Measurements from ENCODE around the gene RNASEH1. TPM values are rescaled to one million over a fixed set of nuclear protein-coding genes. Genes with fewer than 3 reads are reported as not detected.

Gene RNASEH1
- total and polyA plus RNA-seq, 2 experiments from 2014 or later, result 33.2 to 40.7 TPM

DNA sequence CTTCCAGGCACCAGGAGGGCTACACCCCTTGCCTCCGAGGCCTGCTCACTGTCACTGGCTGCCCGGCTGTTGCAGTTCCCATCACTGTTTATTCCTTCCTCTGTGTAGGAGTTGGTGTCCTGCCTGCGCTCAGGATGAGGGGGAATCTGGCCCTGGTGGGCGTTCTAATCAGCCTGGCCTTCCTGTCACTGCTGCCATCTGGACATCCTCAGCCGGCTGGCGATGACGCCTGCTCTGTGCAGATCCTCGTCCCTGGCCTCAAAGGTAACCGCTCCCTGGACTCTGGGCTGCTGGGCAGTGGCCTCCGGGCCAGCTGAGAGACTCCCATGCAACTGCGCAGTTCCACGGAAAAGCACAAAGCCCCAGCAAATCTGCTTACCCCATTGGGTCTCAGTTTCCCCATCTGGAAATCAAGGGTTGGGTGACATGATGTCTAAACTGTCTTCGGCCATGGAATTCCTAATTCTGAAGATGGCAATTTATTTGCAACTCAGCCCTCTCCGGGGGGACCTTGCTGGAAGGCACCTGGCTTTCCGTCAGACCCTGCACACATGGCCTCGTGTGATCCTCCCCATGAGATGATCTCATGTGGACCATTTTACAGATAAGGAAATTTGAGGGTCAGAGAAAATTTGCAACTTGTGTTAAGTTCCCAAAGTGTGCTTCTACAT, 46.2 kb upstream of the RNASEH1 start:
- H3K27me3 Mint-ChIP-seq (ENCODE audit: insufficient read depth, low read depth, poor library complexity), result peaks cover 13% of the 10 kb centered on the region
- TF ChIP-seq ZNF114 (CRISPR knock-in tag; IDR thresholded peaks at IDR 0.05) (no peak), CREB1 (CRISPR knock-in tag; IDR thresholded peaks at IDR 0.05; ENCODE audit: low read depth) (no peak), EZH2 (IDR thresholded peaks at IDR 0.05; ENCODE audit: low read depth, unreplicated experiment) (no peak), NANOG (IDR thresholded peaks at IDR 0.05; ENCODE audit: borderline replicate concordance) (no peak), EZH2phosphoT487 (IDR thresholded peaks at IDR 0.05; ENCODE audit: unreplicated experiment) (no peak), STAT1 (IDR thresholded peaks at IDR 0.05; ENCODE audit: unreplicated experiment) (no peak), ZNF331 (CRISPR knock-in tag; IDR thresholded peaks at IDR 0.05; ENCODE audit: low read depth) (no peak), POLR2AphosphoS5 (IDR thresholded peaks at IDR 0.05; ENCODE audit: low read depth) (no peak), JUNB (IDR thresholded peaks at IDR 0.05; ENCODE audit: unreplicated experiment) (no peak)
- TF ChIP-seq, protein P1, sequence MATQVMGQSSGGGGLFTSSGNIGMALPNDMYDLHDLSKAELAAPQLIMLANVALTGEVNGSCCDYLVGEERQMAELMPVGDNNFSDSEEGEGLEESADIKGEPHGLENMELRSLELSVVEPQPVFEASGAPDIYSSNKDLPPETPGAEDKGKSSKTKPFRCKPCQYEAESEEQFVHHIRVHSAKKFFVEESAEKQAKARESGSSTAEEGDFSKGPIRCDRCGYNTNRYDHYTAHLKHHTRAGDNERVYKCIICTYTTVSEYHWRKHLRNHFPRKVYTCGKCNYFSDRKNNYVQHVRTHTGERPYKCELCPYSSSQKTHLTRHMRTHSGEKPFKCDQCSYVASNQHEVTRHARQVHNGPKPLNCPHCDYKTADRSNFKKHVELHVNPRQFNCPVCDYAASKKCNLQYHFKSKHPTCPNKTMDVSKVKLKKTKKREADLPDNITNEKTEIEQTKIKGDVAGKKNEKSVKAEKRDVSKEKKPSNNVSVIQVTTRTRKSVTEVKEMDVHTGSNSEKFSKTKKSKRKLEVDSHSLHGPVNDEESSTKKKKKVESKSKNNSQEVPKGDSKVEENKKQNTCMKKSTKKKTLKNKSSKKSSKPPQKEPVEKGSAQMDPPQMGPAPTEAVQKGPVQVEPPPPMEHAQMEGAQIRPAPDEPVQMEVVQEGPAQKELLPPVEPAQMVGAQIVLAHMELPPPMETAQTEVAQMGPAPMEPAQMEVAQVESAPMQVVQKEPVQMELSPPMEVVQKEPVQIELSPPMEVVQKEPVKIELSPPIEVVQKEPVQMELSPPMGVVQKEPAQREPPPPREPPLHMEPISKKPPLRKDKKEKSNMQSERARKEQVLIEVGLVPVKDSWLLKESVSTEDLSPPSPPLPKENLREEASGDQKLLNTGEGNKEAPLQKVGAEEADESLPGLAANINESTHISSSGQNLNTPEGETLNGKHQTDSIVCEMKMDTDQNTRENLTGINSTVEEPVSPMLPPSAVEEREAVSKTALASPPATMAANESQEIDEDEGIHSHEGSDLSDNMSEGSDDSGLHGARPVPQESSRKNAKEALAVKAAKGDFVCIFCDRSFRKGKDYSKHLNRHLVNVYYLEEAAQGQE (IDR thresholded peaks at IDR 0.05; ENCODE audit: unreplicated experiment), result no peak
- TF ChIP-seq, protein P2, sequence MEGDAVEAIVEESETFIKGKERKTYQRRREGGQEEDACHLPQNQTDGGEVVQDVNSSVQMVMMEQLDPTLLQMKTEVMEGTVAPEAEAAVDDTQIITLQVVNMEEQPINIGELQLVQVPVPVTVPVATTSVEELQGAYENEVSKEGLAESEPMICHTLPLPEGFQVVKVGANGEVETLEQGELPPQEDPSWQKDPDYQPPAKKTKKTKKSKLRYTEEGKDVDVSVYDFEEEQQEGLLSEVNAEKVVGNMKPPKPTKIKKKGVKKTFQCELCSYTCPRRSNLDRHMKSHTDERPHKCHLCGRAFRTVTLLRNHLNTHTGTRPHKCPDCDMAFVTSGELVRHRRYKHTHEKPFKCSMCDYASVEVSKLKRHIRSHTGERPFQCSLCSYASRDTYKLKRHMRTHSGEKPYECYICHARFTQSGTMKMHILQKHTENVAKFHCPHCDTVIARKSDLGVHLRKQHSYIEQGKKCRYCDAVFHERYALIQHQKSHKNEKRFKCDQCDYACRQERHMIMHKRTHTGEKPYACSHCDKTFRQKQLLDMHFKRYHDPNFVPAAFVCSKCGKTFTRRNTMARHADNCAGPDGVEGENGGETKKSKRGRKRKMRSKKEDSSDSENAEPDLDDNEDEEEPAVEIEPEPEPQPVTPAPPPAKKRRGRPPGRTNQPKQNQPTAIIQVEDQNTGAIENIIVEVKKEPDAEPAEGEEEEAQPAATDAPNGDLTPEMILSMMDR (conservative IDR thresholded peaks at IDR 0.05; ENCODE audit: low read depth in 2 of 2), result no peak
- TF ChIP-seq, protein P3, sequence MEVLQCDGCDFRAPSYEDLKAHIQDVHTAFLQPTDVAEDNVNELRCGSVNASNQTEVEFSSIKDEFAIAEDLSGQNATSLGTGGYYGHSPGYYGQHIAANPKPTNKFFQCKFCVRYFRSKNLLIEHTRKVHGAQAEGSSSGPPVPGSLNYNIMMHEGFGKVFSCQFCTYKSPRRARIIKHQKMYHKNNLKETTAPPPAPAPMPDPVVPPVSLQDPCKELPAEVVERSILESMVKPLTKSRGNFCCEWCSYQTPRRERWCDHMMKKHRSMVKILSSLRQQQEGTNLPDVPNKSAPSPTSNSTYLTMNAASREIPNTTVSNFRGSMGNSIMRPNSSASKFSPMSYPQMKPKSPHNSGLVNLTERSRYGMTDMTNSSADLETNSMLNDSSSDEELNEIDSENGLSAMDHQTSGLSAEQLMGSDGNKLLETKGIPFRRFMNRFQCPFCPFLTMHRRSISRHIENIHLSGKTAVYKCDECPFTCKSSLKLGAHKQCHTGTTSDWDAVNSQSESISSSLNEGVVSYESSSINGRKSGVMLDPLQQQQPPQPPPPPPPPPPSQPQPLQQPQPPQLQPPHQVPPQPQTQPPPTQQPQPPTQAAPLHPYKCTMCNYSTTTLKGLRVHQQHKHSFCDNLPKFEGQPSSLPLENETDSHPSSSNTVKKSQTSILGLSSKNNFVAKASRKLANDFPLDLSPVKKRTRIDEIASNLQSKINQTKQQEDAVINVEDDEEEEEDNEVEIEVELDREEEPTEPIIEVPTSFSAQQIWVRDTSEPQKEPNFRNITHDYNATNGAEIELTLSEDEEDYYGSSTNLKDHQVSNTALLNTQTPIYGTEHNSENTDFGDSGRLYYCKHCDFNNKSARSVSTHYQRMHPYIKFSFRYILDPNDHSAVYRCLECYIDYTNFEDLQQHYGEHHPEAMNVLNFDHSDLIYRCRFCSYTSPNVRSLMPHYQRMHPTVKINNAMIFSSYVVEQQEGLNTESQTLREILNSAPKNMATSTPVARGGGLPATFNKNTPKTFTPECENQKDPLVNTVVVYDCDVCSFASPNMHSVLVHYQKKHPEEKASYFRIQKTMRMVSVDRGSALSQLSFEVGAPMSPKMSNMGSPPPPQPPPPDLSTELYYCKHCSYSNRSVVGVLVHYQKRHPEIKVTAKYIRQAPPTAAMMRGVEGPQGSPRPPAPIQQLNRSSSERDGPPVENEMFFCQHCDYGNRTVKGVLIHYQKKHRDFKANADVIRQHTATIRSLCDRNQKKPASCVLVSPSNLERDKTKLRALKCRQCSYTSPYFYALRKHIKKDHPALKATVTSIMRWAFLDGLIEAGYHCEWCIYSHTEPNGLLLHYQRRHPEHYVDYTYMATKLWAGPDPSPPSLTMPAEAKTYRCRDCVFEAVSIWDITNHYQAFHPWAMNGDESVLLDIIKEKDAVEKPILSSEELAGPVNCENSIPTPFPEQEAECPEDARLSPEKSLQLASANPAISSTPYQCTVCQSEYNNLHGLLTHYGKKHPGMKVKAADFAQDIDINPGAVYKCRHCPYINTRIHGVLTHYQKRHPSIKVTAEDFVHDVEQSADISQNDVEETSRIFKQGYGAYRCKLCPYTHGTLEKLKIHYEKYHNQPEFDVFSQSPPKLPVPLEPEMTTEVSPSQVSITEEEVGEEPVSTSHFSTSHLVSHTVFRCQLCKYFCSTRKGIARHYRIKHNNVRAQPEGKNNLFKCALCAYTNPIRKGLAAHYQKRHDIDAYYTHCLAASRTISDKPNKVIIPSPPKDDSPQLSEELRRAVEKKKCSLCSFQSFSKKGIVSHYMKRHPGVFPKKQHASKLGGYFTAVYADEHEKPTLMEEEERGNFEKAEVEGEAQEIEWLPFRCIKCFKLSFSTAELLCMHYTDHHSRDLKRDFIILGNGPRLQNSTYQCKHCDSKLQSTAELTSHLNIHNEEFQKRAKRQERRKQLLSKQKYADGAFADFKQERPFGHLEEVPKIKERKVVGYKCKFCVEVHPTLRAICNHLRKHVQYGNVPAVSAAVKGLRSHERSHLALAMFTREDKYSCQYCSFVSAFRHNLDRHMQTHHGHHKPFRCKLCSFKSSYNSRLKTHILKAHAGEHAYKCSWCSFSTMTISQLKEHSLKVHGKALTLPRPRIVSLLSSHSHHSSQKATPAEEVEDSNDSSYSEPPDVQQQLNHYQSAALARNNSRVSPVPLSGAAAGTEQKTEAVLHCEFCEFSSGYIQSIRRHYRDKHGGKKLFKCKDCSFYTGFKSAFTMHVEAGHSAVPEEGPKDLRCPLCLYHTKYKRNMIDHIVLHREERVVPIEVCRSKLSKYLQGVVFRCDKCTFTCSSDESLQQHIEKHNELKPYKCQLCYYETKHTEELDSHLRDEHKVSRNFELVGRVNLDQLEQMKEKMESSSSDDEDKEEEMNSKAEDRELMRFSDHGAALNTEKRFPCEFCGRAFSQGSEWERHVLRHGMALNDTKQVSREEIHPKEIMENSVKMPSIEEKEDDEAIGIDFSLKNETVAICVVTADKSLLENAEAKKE (CRISPR knock-in tag; IDR thresholded peaks at IDR 0.05), result no peak
- TF ChIP-seq, protein P4, sequence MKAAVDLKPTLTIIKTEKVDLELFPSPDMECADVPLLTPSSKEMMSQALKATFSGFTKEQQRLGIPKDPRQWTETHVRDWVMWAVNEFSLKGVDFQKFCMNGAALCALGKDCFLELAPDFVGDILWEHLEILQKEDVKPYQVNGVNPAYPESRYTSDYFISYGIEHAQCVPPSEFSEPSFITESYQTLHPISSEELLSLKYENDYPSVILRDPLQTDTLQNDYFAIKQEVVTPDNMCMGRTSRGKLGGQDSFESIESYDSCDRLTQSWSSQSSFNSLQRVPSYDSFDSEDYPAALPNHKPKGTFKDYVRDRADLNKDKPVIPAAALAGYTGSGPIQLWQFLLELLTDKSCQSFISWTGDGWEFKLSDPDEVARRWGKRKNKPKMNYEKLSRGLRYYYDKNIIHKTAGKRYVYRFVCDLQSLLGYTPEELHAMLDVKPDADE (IDR thresholded peaks at IDR 0.05), result no peak
- Histone ChIP-seq H4K20me1 (replicated peaks; ENCODE audit: insufficient read depth) (no peaks in the 10 kb centered on the region), H3K4me2 (no peak overlapping the region), H3F3A (replicated peaks; ENCODE audit: low read depth) (no peaks in the 10 kb centered on the region), H3K4me3 (no peak overlapping the region), H3K27ac (ENCODE audit: low read depth) (no peak overlapping the region), H2AFZ (no peak overlapping the region), H3K36me3 (ENCODE audit: insufficient read depth) (no peaks in the 10 kb centered on the region), H3K4me1 (ENCODE audit: insufficient read depth) (no peaks in the 10 kb centered on the region), H3K9me2 (ENCODE audit: insufficient read depth) (no peaks in the 10 kb centered on the region), H3K27me3 (ENCODE audit: insufficient read depth) (no peaks in the 10 kb centered on the region), H3K79me2 (replicated peaks; ENCODE audit: insufficient read depth) (no peaks in the 10 kb centered on the region)
- no peak for ATAC-seq
- no peak overlapping the region for H3K4me3 Mint-ChIP-seq
- no peak for DNase-seq (ENCODE audit: low spot score)
- no peaks in the 10 kb centered on the region for H3K36me3 Mint-ChIP-seq (ENCODE audit: low read depth)
- H3K4me1 Mint-ChIP-seq, result peaks cover 2% of the 10 kb centered on the region; the same call in 2 of the 3 replicates
- H3K27ac Mint-ChIP-seq, result no peak overlapping the region
- peaks cover 4% of the 10 kb centered on the region; the same call in 1 of the 3 replicates for H3K9me3 Mint-ChIP-seq

Data from GM23338 (cell line).